Left ventricle myocardium inferior (tissue), 1 donor: ENCODE results near the gene EEF2K. TPM values are rescaled to one million over a fixed set of nuclear protein-coding genes. Genes with fewer than 3 reads are reported as not detected.

Experiments
- DNase-seq: peaks from one replicate; pipeline ENCODE4 v3.0.0-alpha.2; 2020
- H3K27ac ChIP-seq: fragments of 200-600 bp; replicated peaks from 2 replicates; pipeline ENCODE4 v1.8.0; 2021
- H3K27me3 ChIP-seq: fragments of 200-600 bp; 2 replicates; pipeline ENCODE4 v1.8.0; 2021; ENCODE audit warnings: low read depth
- H3K36me3 ChIP-seq: fragments of 200-600 bp; 2 replicates; pipeline ENCODE4 v1.8.0; 2021
- H3K4me1 ChIP-seq: fragments of 200-600 bp; 2 replicates; pipeline ENCODE4 v1.8.0; 2021
- H3K4me3 ChIP-seq: fragments of 200-600 bp; 2 replicates; pipeline ENCODE4 v1.8.0; 2021; ENCODE audit warnings: mild to moderate bottlenecking, moderate library complexity
- H3K9me3 ChIP-seq: fragments of 200-600 bp; replicated peaks from 2 replicates; pipeline ENCODE4 v1.8.0; 2021
- CTCF ChIP-seq: fragments of 200-600 bp; IDR thresholded peaks from 2 replicates; pipeline ENCODE4 v1.8.0; 2021; ENCODE audit warnings: antibody characterized with exemption, mild to moderate bottlenecking, borderline replicate concordance
- intact Hi-C: fragments of 100-400 bp; cut with micrococcal nuclease; formaldehyde crosslinking; loops from one replicate; pipeline ENCODE4 v1.11.0; 2022
- total RNA-seq: library from RNA; stranded (reverse); fragmentation: NEBNext Ultra II Directional; extraction: Animal tissue kit (Norgen Biotek cat#: 25700); gene quantifications from one replicate; pipeline ENCODE4 v1.2.1, GENCODE V29; 2021
- donor health status: DM: no; HTN: yes; CAD: no; lungs with severe emphysema.

The EEF2K gene
- total RNA-seq, 1 donor from 2014 or later, result 22.1 TPM

- no peak for DNase-seq
- Histone ChIP-seq H3K4me3 (no peak overlapping the region), H3K9me3 (no peaks in the 10 kb centered on the region), H3K27me3 (no peaks in the 10 kb centered on the region), H3K36me3 (peaks cover 44% of the 10 kb centered on the region), H3K27ac (no peak overlapping the region), H3K4me1 (peaks cover 30% of the 10 kb centered on the region)
- TF ChIP-seq CTCF, result no peak
- intact Hi-C loops, result no loop called here
These were observed 96.8 kb downstream of the EEF2K start for GRCh38 chr16:22302776-22303363.

GRCh38 chr16:22304411-22304810 lies 98.3 kb downstream of the EEF2K start:
- intact Hi-C loops, result no loop called here
- DNase-seq, result no peak
- H3K27me3 ChIP-seq, result no peaks in the 10 kb centered on the region
- no peak overlapping the region for H3K27ac ChIP-seq
- TF ChIP-seq CTCF, result no peak
- peaks cover 59% of the 10 kb centered on the region for H3K36me3 ChIP-seq
- H3K4me1 ChIP-seq, result peaks cover 17% of the 10 kb centered on the region
- no peak overlapping the region for H3K4me3 ChIP-seq
- H3K9me3 ChIP-seq, result no peaks in the 10 kb centered on the region

GRCh38 chr16:22306788-22307187 lies 100.7 kb downstream of the EEF2K start:
- H3K27me3 ChIP-seq, result no peaks in the 10 kb centered on the region
- H3K9me3 ChIP-seq, result no peaks in the 10 kb centered on the region
- TF ChIP-seq CTCF, result no peak
- peaks cover 81% of the 10 kb centered on the region for H3K36me3 ChIP-seq
- H3K27ac ChIP-seq, result no peak overlapping the region
- no peaks in the 10 kb centered on the region for H3K4me1 ChIP-seq
- H3K4me3 ChIP-seq, result no peak overlapping the region
- intact Hi-C loops, result no loop called here
- no peak for DNase-seq

GRCh38 chr16:22307838-22308237 lies 101.8 kb downstream of the EEF2K start:
- H3K4me1 ChIP-seq, result no peaks in the 10 kb centered on the region
- intact Hi-C loops, result no loop called here
- no peak overlapping the region for H3K4me3 ChIP-seq
- H3K9me3 ChIP-seq, result no peaks in the 10 kb centered on the region
- TF ChIP-seq CTCF, result no peak
- H3K36me3 ChIP-seq, result peaks cover 85% of the 10 kb centered on the region
- no peaks in the 10 kb centered on the region for H3K27me3 ChIP-seq
- H3K27ac ChIP-seq, result no peak overlapping the region
- DNase-seq, result no peak

GRCh38 chr16:22308824-22309520 lies 102.9 kb downstream of the EEF2K start:
- intact Hi-C loops, result no loop called here
- Histone ChIP-seq H3K27me3 (no peaks in the 10 kb centered on the region), H3K4me3 (no peak overlapping the region), H3K27ac (no peak overlapping the region), H3K9me3 (no peaks in the 10 kb centered on the region), H3K4me1 (no peaks in the 10 kb centered on the region), H3K36me3 (peaks cover 87% of the 10 kb centered on the region)
- no peak for DNase-seq
- no peak for TF ChIP-seq CTCF
